Keratinocyte (primary cell): ENCODE measurements around the gene MED25. TPM values are rescaled to one million over a fixed set of nuclear protein-coding genes. Genes with fewer than 3 reads are reported as not detected.

ENCODE experiments used
- DNase-seq: peaks from one replicate; pipeline ENCODE4 v3.0.0-alpha.2; 2011; ENCODE audit warnings: low read depth, missing footprints, low spot score
- FAIRE-seq: peaks from 2 replicates; lab custom pipeline; 2011; peaks lifted over from hg19 to GRCh38; lab: Jason Lieb, UNC
- H2AFZ ChIP-seq: 2 replicates; pipeline ENCODE4 v1.6.0; 2012; ENCODE audit warnings: low read length, control low read depth, inconsistent platforms; ENCODE audit not compliant: control insufficient read depth
- H3K27ac ChIP-seq: 2 replicates; pipeline ENCODE4 v1.5.1; 2011; ENCODE audit warnings: low read length; ENCODE audit not compliant: control insufficient read depth, insufficient read depth
- H3K27me3 ChIP-seq: 3 replicates; pipeline ENCODE4 v1.6.0; 2011; ENCODE audit warnings: low read length; ENCODE audit not compliant: control insufficient read depth, insufficient read depth; ENCODE audit errors: extremely low read depth
- H3K36me3 ChIP-seq, 2 experiments: 2 replicates in 1 of 2; 3 replicates in 1 of 2; pipeline ENCODE4 v1.5.1; 2011; ENCODE audit warnings: low read length in 2 of 2, mild to moderate bottlenecking in 1 of 2; ENCODE audit not compliant: control insufficient read depth in 2 of 2, insufficient read depth in 2 of 2; ENCODE audit errors: extremely low read depth in 1 of 2
- H3K4me1 ChIP-seq: 3 replicates; pipeline ENCODE4 v1.5.1; 2011; ENCODE audit warnings: low read length; ENCODE audit not compliant: control insufficient read depth, insufficient read depth; ENCODE audit errors: extremely low read depth
- H3K4me2 ChIP-seq: 3 replicates; pipeline ENCODE4 v1.6.0; 2011; ENCODE audit warnings: low read depth, low read length; ENCODE audit not compliant: control insufficient read depth, insufficient read depth; ENCODE audit errors: extremely low read depth
- H3K4me3 ChIP-seq, 3 experiments: fragments of 200-600 bp in 1 of 3; sonication (generic) in 1 of 3; 2 replicates in 2 of 3; 3 replicates in 1 of 3; pipeline ENCODE4 v1.5.1; 2011 to 2016; ENCODE audit warnings: low read length in 3 of 3, mild to moderate bottlenecking in 3 of 3, control low read depth in 2 of 3, inconsistent platforms in 1 of 3, low read depth in 1 of 3, mixed read lengths in 1 of 3, mixed run types in 1 of 3, moderate library complexity in 1 of 3; ENCODE audit not compliant: control insufficient read depth in 2 of 3, insufficient read depth in 2 of 3; ENCODE audit errors: extremely low read depth in 1 of 3
- H3K79me2 ChIP-seq: 2 replicates; pipeline ENCODE4 v1.6.0; 2012; ENCODE audit warnings: low read length; ENCODE audit not compliant: control insufficient read depth, insufficient read depth
- H3K9ac ChIP-seq: 3 replicates; pipeline ENCODE4 v1.6.0; 2011; ENCODE audit warnings: low read length; ENCODE audit not compliant: control insufficient read depth, insufficient read depth; ENCODE audit errors: extremely low read depth
- H3K9me1 ChIP-seq: 3 replicates; pipeline ENCODE4 v1.6.0; 2011; ENCODE audit warnings: low read length; ENCODE audit not compliant: control insufficient read depth, insufficient read depth; ENCODE audit errors: extremely low read depth
- H3K9me3 ChIP-seq: 2 replicates; pipeline ENCODE4 v1.5.1; 2012; ENCODE audit warnings: low read depth, low read length; ENCODE audit not compliant: control insufficient read depth
- H4K20me1 ChIP-seq: 3 replicates; pipeline ENCODE4 v1.6.0; 2011; ENCODE audit warnings: low read length; ENCODE audit not compliant: control insufficient read depth, insufficient read depth; ENCODE audit errors: extremely low read depth
- CTCF ChIP-seq, 3 experiments: IDR thresholded peaks in 1 of 3; conservative IDR thresholded peaks in 1 of 3; optimal IDR thresholded peaks in 1 of 3; 2 replicates in 2 of 3; 3 replicates in 1 of 3; pipeline versions ENCODE3 to v1.5.1; 2011; ENCODE audit warnings: low read length in 3 of 3, mild to moderate bottlenecking in 3 of 3, moderate library complexity in 2 of 3, control low read depth in 1 of 3, inconsistent platforms in 1 of 3; ENCODE audit not compliant: insufficient read depth in 2 of 3; ENCODE audit errors: extremely low read depth in 1 of 3
- EZH2 ChIP-seq: IDR thresholded peaks from one replicate; pipeline ENCODE4 v1.6.1; 2012; ENCODE audit warnings: inconsistent platforms, mild to moderate bottlenecking, low read length, moderate library complexity
- dilution Hi-C: fragments of 300-500 bp; cut with MboI; formaldehyde crosslinking; loops from one replicate; pipeline ENCODE4 v1.7.0; 2020; ENCODE audit warnings: low sequenced_read_pairs; ENCODE audit not compliant: extremely low pct_ligation_motif_present
- polyA plus RNA-seq, 5 experiments: library from polyadenylated mRNA; depleted of rRNA in 3 of 5; stranded (reverse) in 3 of 5; stranded (forward) in 1 of 5; unstranded in 1 of 5; fragments of >200 nt; gene quantifications; 1 replicate in 1 of 5; 2 replicates in 3 of 5; 3 replicates in 1 of 5; pipeline versions ENCODE4 v1.2.1 to v1.2.3, GENCODE V29; 2011 to 2012; ENCODE audit warnings: missing spikeins in 2 of 5, low read depth in 1 of 5, low replicate concordance in 1 of 5

MED25 gene
- polyA plus RNA-seq, 1 donor (not counting 4 experiments of a cell fraction or from before 2014, with no cell fraction given), result 12.5 TPM

GRCh38 chr19:49870309-49870901, 52.3 kb downstream of the MED25 start:
- Histone ChIP-seq H3K27ac (peak overlapping the region; percentile 42), H3K9ac (peak overlapping the region; percentile 53), H3K79me2 (peaks cover 34% of the 10 kb centered on the region), H3K9me3 (no peaks in the 10 kb centered on the region), H3K9me1 (no peaks in the 10 kb centered on the region), H3K4me2 (peak overlapping the region; percentile 69), H3K4me1 (peaks cover 33% of the 10 kb centered on the region), H3K4me3 (peak overlapping the region; percentile 11 to 52 (median 29)), H3K36me3 (peaks cover 12 to 24% of the 10 kb centered on the region in 2 experiments), H2AFZ (no peak overlapping the region), H4K20me1 (no peaks in the 10 kb centered on the region), H3K27me3 (no peaks in the 10 kb centered on the region)
- no peak for TF ChIP-seq EZH2
- no peak for TF ChIP-seq CTCF (optimal IDR thresholded peaks at IDR 0.05 in 1 of 3, IDR thresholded peaks at IDR 0.05 in 1 of 3, conservative IDR thresholded peaks at IDR 0.05 in 1 of 3; ENCODE audit: extremely low read depth in 1 of 3, insufficient read depth in 2 of 3, low read length in 3 of 3)
- DNase-seq (no peak), FAIRE-seq (no peak)
- dilution Hi-C loops, result no loop called here

- Histone ChIP-seq H2AFZ (no peak overlapping the region), H3K79me2 (peaks cover 31% of the 10 kb centered on the region), H3K4me2 (no peak overlapping the region), H3K4me1 (peaks cover 25% of the 10 kb centered on the region), H3K27me3 (no peaks in the 10 kb centered on the region), H3K36me3 (peaks cover 12 to 24% of the 10 kb centered on the region in 2 experiments), H3K4me3 (no peak overlapping the region), H3K9ac (no peak overlapping the region), H3K27ac (no peak overlapping the region), H3K9me1 (no peaks in the 10 kb centered on the region), H4K20me1 (no peaks in the 10 kb centered on the region), H3K9me3 (no peaks in the 10 kb centered on the region)
- DNase-seq (no peak), FAIRE-seq (no peak)
- dilution Hi-C loops, result no loop called here
- no peak for TF ChIP-seq CTCF (optimal IDR thresholded peaks at IDR 0.05 in 1 of 3, IDR thresholded peaks at IDR 0.05 in 1 of 3, conservative IDR thresholded peaks at IDR 0.05 in 1 of 3; ENCODE audit: extremely low read depth in 1 of 3, insufficient read depth in 2 of 3, low read length in 3 of 3)
- TF ChIP-seq EZH2, result no peak
Measured at GRCh38 chr19:49871349-49871985, 53.4 kb downstream of the MED25 start.
